Activated B cell treated with CpG ODN at 0.5 μM for 24 hours (primary cell): Measurements from ENCODE around the gene RWDD1. TPM values are rescaled to one million over a fixed set of nuclear protein-coding genes. Genes with fewer than 3 reads are reported as not detected.

Source experiments
- ATAC-seq: fragments of 200-7000 bp; cut with Tn5 transposase; one replicate; pipeline ENCODE4 v1.10.0; 2021; ENCODE audit warnings: low read depth, mild to moderate bottlenecking, moderate library complexity
- CTCF ChIA-PET: fragments of 350-600 bp; sonication (Branson Sonifier 250); formaldehyde crosslinking; loops from one replicate; lab custom pipeline; 2021; ENCODE audit warnings: antibody characterized with exemption; lab: Charles Lee
- POLR2A ChIA-PET: fragments of 350-600 bp; sonication (Branson Sonifier 250); formaldehyde crosslinking; loops from one replicate; lab custom pipeline; 2021; ENCODE audit warnings: antibody characterized with exemption; lab: Charles Lee
- DNase-seq: peaks from one replicate; pipeline ENCODE4 v3.0.0; 2022
- H3K27ac Mint-ChIP-seq: one replicate; pipeline ENCODE4 v1.8.0; 2020; ENCODE audit warnings: mixed read lengths
- H3K27me3 Mint-ChIP-seq: one replicate; pipeline ENCODE4 v1.8.0; 2021; ENCODE audit warnings: mixed read lengths
- H3K36me3 Mint-ChIP-seq: one replicate; pipeline ENCODE4 v1.8.0; 2021; ENCODE audit warnings: low read depth, mixed read lengths
- H3K4me1 Mint-ChIP-seq: one replicate; pipeline ENCODE4 v1.8.0; 2021; ENCODE audit warnings: mixed read lengths
- H3K4me3 Mint-ChIP-seq: one replicate; pipeline ENCODE4 v1.8.0; 2020; ENCODE audit warnings: mild to moderate bottlenecking, mixed read lengths
- H3K9me3 Mint-ChIP-seq: one replicate; pipeline ENCODE4 v1.8.0; 2020; ENCODE audit warnings: mixed read lengths
- intact Hi-C: fragments of 100-400 bp; cut with micrococcal nuclease; formaldehyde crosslinking; loops from one replicate; pipeline ENCODE4 v1.15.1; 2024
- total RNA-seq: library from RNA; stranded (reverse); gene quantifications from 2 replicates; pipeline ENCODE4 v1.2.3, GENCODE V29; 2022
- TF ChIP-seq, protein P1 (sequence below): fragments of 200-600 bp; IDR thresholded peaks from one replicate; pipeline ENCODE4 v1.8.0; 2022; ENCODE audit warnings: antibody characterized with exemption, mild to moderate bottlenecking

The RWDD1 gene
- total RNA-seq, 1 donor from 2014 or later, result 30.9 TPM

DNA sequence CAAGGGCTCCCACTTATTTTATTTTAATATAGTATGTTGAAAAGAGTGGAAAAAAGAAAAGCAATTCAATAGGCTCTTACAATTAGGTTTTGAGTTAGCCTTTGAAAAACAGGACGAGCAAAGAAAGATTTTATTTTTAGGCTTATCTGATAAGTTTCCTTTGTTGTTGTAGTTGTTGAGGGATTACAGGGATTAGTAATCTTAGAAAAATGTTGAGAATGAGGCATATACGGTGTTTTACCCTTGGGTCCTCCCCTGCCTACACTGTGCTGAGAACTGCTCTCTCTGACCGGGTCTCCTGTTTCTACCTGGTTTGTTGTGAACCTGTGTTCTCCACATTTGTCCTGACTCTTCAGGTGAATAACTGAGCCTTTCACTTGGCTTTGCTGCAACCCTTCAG, 42.5 kb upstream of the RWDD1 start:
- TF ChIP-seq, protein P1, sequence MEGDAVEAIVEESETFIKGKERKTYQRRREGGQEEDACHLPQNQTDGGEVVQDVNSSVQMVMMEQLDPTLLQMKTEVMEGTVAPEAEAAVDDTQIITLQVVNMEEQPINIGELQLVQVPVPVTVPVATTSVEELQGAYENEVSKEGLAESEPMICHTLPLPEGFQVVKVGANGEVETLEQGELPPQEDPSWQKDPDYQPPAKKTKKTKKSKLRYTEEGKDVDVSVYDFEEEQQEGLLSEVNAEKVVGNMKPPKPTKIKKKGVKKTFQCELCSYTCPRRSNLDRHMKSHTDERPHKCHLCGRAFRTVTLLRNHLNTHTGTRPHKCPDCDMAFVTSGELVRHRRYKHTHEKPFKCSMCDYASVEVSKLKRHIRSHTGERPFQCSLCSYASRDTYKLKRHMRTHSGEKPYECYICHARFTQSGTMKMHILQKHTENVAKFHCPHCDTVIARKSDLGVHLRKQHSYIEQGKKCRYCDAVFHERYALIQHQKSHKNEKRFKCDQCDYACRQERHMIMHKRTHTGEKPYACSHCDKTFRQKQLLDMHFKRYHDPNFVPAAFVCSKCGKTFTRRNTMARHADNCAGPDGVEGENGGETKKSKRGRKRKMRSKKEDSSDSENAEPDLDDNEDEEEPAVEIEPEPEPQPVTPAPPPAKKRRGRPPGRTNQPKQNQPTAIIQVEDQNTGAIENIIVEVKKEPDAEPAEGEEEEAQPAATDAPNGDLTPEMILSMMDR, result no peak
- H3K4me1 Mint-ChIP-seq, result peaks cover 8% of the 10 kb centered on the region
- H3K27ac Mint-ChIP-seq, result no peak overlapping the region
- POLR2A ChIA-PET, result no interaction called here
- no peak overlapping the region for H3K4me3 Mint-ChIP-seq
- ATAC-seq (no peak), DNase-seq (no peak)
- intact Hi-C loops, result no loop called here
- H3K9me3 Mint-ChIP-seq, result no peaks in the 10 kb centered on the region
- CTCF ChIA-PET, result interaction anchor here (0.7 to 1.4 kb wide), 4 partner anchors 83 to 261 kb away, joined by 3 to 6 read pairs (median 4); no protein-coding TSS in a partner anchor
- no peaks in the 10 kb centered on the region for H3K36me3 Mint-ChIP-seq
- peaks cover 4% of the 10 kb centered on the region for H3K27me3 Mint-ChIP-seq

DNA sequence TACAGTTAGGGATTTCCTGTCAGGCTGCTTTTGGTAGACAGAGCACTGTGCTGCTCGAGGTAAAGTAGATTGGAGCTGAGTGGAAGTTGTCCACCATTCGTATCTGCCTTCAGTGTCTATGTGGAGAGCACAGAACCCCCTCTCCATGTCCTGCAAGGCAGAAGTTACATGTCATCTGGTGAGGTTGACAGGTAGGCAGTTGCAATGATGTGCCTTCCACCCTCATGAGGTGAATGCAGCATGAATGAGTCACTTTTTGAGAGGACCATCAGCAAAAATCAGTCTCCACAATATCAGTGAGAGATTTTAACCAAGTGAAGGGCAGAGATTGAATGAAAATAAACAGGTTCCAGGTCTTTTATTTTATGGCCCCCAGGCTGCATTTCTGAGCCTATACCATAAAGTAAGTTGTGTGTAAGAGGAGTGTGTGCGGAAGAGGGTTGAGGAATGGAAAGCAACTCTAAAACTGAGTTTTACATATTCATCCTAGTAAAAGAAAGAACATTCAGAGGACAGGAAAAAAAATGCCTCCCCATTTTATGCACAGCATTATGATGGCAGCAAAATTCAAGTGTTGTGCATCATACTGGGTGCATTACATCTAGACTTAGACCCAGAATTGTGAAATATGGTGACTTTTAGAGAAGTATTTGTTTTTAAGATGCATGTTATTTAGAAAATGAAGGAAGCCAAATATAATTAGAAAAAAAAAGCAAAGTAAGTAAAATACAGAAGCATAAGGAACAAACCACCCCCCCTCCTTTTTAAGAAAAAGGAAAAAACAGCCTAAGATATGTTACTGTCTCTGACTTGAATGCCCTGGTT, 41.6 kb upstream of the RWDD1 start:
- TF ChIP-seq, protein P1, result no peak
- no peaks in the 10 kb centered on the region for H3K36me3 Mint-ChIP-seq
- no peak overlapping the region for H3K27ac Mint-ChIP-seq
- peaks cover 4% of the 10 kb centered on the region for H3K27me3 Mint-ChIP-seq
- no peak for DNase-seq
- peaks cover 8% of the 10 kb centered on the region for H3K4me1 Mint-ChIP-seq
- CTCF ChIA-PET, result interaction anchor here (0.8 to 1.6 kb wide), 5 partner anchors 84 to 261 kb away, joined by 3 to 11 read pairs (median 4); no protein-coding TSS in a partner anchor
- intact Hi-C loops, result no loop called here
- no peaks in the 10 kb centered on the region for H3K9me3 Mint-ChIP-seq
- H3K4me3 Mint-ChIP-seq, result no peak overlapping the region
- POLR2A ChIA-PET, result no interaction called here
- ATAC-seq, result no peak

DNA sequence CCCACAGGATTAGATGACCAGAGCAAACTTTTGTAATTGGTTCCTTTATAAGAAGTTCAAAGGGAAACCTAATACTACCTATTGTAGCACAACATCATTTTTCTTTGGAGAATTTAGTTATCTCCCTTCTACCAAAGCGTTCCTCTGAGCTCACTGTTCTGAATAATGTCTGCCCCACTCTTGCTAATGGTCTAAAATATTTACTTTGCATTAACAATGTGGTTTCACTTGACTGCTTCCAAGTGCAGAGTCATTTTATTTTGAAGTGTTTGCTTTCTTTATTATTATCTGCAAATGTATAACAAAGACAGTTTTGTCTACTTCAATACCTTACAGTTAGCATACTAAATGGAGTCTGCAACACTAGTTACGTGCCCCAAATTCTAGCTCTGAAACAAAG, 40.9 kb upstream of the RWDD1 start:
- TF ChIP-seq, protein P1, result no peak
- Mint-ChIP-seq H3K4me3 (no peak overlapping the region), H3K27ac (no peak overlapping the region), H3K36me3 (no peaks in the 10 kb centered on the region), H3K9me3 (no peaks in the 10 kb centered on the region), H3K4me1 (peaks cover 8% of the 10 kb centered on the region), H3K27me3 (peaks cover 4% of the 10 kb centered on the region)
- ChIA-PET CTCF (interaction anchor here (1.0 to 1.6 kb wide), 5 partner anchors 86 to 262 kb away, joined by 3 to 11 read pairs (median 4); partner anchors contain the start of gene TSPYL1), POLR2A (no interaction called here)
- intact Hi-C loops, result no loop called here
- no peak for DNase-seq
- no peak for ATAC-seq

DNA sequence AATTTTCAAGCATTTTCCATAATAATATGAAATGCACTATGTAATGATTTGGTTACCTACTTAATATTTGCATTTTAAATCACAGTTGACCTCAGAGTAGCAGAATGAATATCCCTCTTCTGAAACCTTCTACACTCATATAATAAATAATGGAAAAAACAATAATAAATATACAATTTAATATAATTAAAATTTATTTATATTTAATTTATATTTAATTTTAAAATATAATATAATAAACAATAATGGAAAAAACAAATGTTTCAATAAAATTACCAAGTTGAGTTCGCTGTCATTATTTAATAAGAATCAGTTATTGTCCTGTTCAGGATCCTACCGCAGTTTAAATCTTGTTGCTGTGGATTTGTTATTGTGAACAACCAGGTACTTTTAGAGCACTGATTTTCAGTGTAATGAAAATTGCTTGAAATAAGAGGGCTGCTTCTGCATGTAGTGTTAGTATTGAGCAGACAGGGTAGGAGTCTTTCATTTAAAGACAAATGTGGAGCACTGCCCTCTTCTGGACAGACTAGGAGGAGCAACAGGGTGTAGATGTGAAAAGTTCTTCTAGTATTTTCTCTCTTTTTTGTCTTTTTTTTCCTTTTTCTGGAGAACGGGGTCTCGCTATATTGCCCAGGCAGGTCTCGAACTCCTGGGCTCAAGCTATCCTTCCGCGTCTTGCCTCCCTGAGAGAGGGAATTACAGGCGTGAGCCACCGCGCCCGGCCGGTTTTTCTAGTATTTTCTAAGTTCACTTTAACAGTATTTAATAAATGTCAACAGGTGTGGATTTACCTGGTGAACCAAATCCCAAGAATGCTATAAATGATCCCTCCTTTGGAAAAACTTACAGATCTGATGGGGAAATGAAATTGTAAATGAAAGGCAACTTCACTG, 39.4 kb upstream of the RWDD1 start:
- Mint-ChIP-seq H3K4me3 (no peak overlapping the region), H3K9me3 (no peaks in the 10 kb centered on the region), H3K36me3 (no peaks in the 10 kb centered on the region), H3K27me3 (peaks cover 4% of the 10 kb centered on the region), H3K27ac (no peak overlapping the region), H3K4me1 (peaks cover 8% of the 10 kb centered on the region)
- DNase-seq, result no peak
- ChIA-PET POLR2A (no interaction called here), CTCF (interaction anchor here (1.2 to 4.5 kb wide), 9 partner anchors 9 to 315 kb away, joined by 3 to 88 read pairs (median 16); no protein-coding TSS in a partner anchor)
- TF ChIP-seq, protein P1, result peak; percentile 86
- intact Hi-C loops, result loop anchor here (1.0 kb wide), 6 partner anchors 88 to 314 kb away; no protein-coding TSS in a partner anchor
- peak; percentile 95 for ATAC-seq
